Testis (tissue), 3 donors: ENCODE results near the gene IL3. TPM values are rescaled to one million over a fixed set of nuclear protein-coding genes. Genes with fewer than 3 reads are reported as not detected.

Experiments used
- DNase-seq: peaks from one replicate; pipeline ENCODE4 v3.0.0-alpha.2; 2019
- H3K27ac ChIP-seq, 2 donors: fragments of 200-600 bp; sonication (generic); one replicate each; pipeline ENCODE4 v1.5.1; 2019
- H3K27me3 ChIP-seq: fragments of 200-600 bp; sonication (generic); one replicate; pipeline ENCODE4 v1.5.1; 2019
- H3K36me3 ChIP-seq: fragments of 200-600 bp; sonication (generic); one replicate; pipeline ENCODE4 v1.5.1; 2017; ENCODE audit warnings: low read depth; ENCODE audit errors: missing control alignments
- H3K4me1 ChIP-seq: fragments of 200-600 bp; sonication (generic); one replicate; pipeline ENCODE4 v1.5.1; 2019
- H3K4me3 ChIP-seq, 2 donors: fragments of 200-600 bp; sonication (generic); one replicate each; pipeline ENCODE4 v1.5.1; 2017 to 2019
- H3K9me3 ChIP-seq: fragments of 200-600 bp; sonication (generic); one replicate; pipeline ENCODE4 v1.5.1; 2017
- CTCF ChIP-seq, 3 experiments: fragments of 450-650 bp in 2 of 3; fragments of 200-600 bp in 1 of 3; sonication (generic) in 1 of 3; IDR thresholded peaks; one replicate each; pipeline ENCODE4 v1.5.1; 2016 to 2019; ENCODE audit warnings: antibody characterized with exemption in 3 of 3, mild to moderate bottlenecking in 2 of 3, moderate library complexity in 1 of 3
- POLR2A ChIP-seq: fragments of 450-650 bp; IDR thresholded peaks from one replicate; pipeline ENCODE4 v1.6.1; 2017; ENCODE audit warnings: antibody characterized with exemption, mild to moderate bottlenecking, moderate library complexity
- WGBS, 2 donors: methylation state at CpG; one replicate each; pipeline ENCODE4 v1.1.5; 2018; 5-methylcytosine and 5-hydroxymethylcytosine counted together
- intact Hi-C: fragments of 100-400 bp; cut with DNase I; formaldehyde crosslinking; loops from one replicate; pipeline ENCODE4 v1.15.1; 2023; ENCODE audit warnings: low total_unique reads
- polyA plus RNA-seq: library from polyadenylated mRNA; stranded (reverse); fragments of 350-450 nt; fragmentation: Illumina TruSeq; extraction: RNeasy Lipid Tissue Mini Kit (QIAGEN cat#74804); gene quantifications from one replicate; pipeline ENCODE4 v1.2.3, GENCODE V29; 2014; ENCODE audit warnings: low read depth, low replicate concordance; ENCODE audit not compliant: insufficient read depth
- total RNA-seq, 2 donors: library from RNA; depleted of rRNA; stranded (reverse); fragments of >200 nt; gene quantifications; one replicate each; pipeline ENCODE4 v1.2.3, GENCODE V29; 2016

Gene IL3
- total and polyA plus RNA-seq, 3 donors from 2014 or later, result 0.39 TPM; not detected in 2

- H3K36me3 ChIP-seq, result no peaks in the 10 kb centered on the region
- 85 to 90% methylated on average over 8 to 10 of the region's 10 CpGs for whole genome bisulfite sequencing, 2 donors
- no peaks in the 10 kb centered on the region for H3K27me3 ChIP-seq
- H3K4me3 ChIP-seq, result no peak overlapping the region
- peak; percentile 9 for DNase-seq
- intact Hi-C loops, result no loop called here
- no peak for TF ChIP-seq CTCF (IDR thresholded peaks at IDR 0.05)
- H3K9me3 ChIP-seq, result no peaks in the 10 kb centered on the region
- H3K4me1 ChIP-seq, result no peaks in the 10 kb centered on the region
- H3K27ac ChIP-seq, result no peak overlapping the region
Observed at GRCh38 chr5:132054031-132054696, 6.3 kb upstream of the IL3 start.

- H3K27ac ChIP-seq, result no peak overlapping the region
- H3K4me1 ChIP-seq, result no peaks in the 10 kb centered on the region
- no peak for TF ChIP-seq CTCF (IDR thresholded peaks at IDR 0.05)
- no peak for TF ChIP-seq POLR2A
- H3K9me3 ChIP-seq, result no peaks in the 10 kb centered on the region
- intact Hi-C loops, result no loop called here
- H3K36me3 ChIP-seq, result no peaks in the 10 kb centered on the region
- 75 to 79% methylated on average over 9 of the region's 9 CpGs for WGBS, 2 donors
- DNase-seq, result peak; percentile 6
- H3K4me3 ChIP-seq, result no peak overlapping the region
- H3K27me3 ChIP-seq, result no peaks in the 10 kb centered on the region
Observed at GRCh38 chr5:132054697-132055440, 5.6 kb upstream of the IL3 start.

GRCh38 chr5:132055441-132055807, 5.0 kb upstream of the IL3 start:
- H3K4me3 ChIP-seq, result no peak overlapping the region
- H3K36me3 ChIP-seq, result no peaks in the 10 kb centered on the region
- intact Hi-C loops, result no loop called here
- H3K4me1 ChIP-seq, result no peaks in the 10 kb centered on the region
- WGBS, 2 donors, result 100% methylated on average over 1 of the region's 1 CpG
- H3K9me3 ChIP-seq, result no peaks in the 10 kb centered on the region
- TF ChIP-seq CTCF (IDR thresholded peaks at IDR 0.05) (no peak), POLR2A (no peak)
- no peak overlapping the region for H3K27ac ChIP-seq
- H3K27me3 ChIP-seq, result no peaks in the 10 kb centered on the region
- peak; percentile 5 for DNase-seq

GRCh38 chr5:132055808-132056609, 4.4 kb upstream of the IL3 start:
- H3K4me3 ChIP-seq, result no peak overlapping the region
- TF ChIP-seq CTCF (IDR thresholded peaks at IDR 0.05) (no peak), POLR2A (no peak)
- no peaks in the 10 kb centered on the region for H3K9me3 ChIP-seq
- peak; percentile 9 for DNase-seq
- intact Hi-C loops, result no loop called here
- no peaks in the 10 kb centered on the region for H3K4me1 ChIP-seq
- H3K36me3 ChIP-seq, result no peaks in the 10 kb centered on the region
- H3K27ac ChIP-seq, result no peak overlapping the region
- H3K27me3 ChIP-seq, result no peaks in the 10 kb centered on the region
- 91 to 94% methylated on average over 8 to 12 of the region's 12 CpGs for WGBS, 2 donors
